Choroid plexus epithelial cell (primary cell): ENCODE measurements around the gene XRCC1.

Experiments used
- DNase-seq: peaks from one replicate; pipeline ENCODE4 v3.0.0-alpha.2; 2010; ENCODE audit warnings: low read depth
- H3K4me3 ChIP-seq: 2 replicates; pipeline ENCODE4 v1.5.1; 2011; ENCODE audit warnings: low read depth, mild to moderate bottlenecking, control low read depth, low read length, moderate library complexity
- CTCF ChIP-seq: conservative IDR thresholded peaks from 2 replicates; pipeline ENCODE4 v1.5.1; 2011; ENCODE audit warnings: low read depth, mild to moderate bottlenecking, control low read depth, inconsistent platforms, low read length, moderate library complexity

XRCC1 gene

DNA sequence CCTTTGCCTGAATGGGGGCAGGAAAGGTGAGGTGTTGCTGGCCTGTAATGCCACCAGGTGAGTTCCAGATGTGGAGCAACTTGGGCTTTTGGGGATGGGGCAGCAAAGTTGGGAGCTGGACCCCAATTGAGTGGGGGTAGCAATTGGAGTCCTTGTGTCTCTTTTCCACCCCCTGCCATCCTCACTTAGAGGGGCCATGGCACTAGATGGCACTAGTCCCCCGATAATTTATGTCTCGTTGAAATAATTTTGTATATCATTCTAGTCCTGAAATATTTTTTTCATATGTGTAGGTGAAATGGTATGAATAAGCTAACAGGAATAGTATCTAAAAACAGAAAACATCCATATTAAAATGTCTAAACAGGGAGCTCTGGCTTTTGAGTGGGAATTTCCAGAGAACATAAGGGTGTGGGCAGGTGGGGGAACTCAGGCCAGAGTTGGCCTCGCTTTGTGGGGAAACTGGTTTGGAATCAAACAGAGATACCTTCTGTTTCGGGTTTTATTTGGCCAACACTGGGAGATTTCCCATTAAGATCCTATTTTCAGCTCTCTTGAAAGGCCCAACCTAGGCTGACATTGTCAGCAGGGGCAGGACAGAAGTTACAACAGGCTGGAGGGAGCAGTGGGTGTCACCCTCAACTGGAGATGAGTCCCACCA, 24.4 kb upstream of the XRCC1 start:
- no peak for TF ChIP-seq CTCF
- H3K4me3 ChIP-seq = no peak overlapping the region
- DNase-seq = no peak

DNA sequence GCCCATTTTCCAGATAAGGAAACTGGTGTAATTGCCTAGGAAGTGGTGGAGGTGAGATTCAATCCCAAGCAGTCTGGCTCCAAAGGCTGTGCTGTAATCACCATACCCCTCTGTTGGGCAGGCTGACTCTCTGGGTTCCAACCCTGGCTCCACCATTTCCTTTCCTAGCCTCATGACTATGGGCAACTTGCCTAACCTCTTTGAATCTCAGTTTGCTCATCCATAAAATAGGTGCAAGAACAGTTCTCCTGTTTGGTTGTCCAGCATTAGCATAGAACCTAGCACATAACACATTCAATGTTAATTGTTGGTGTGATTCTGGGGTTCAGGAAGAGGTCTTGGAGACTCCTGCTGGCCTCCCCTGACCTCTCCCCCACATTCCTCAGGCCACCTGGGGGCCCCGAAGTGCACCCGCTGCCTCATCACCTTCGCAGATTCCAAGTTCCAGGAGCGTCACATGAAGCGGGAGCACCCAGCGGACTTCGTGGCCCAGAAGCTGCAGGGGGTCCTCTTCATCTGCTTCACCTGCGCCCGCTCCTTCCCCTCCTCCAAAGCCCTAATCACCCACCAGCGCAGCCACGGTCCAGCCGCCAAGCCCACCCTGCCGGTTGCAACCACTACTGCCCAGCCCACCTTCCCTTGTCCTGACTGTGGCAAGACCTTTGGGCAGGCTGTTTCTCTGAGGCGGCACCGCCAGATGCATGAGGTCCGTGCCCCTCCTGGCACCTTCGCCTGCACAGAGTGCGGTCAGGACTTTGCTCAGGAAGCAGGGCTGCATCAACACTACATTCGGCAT, 23.3 kb upstream of the XRCC1 start:
- no peak for TF ChIP-seq CTCF
- no peak for DNase-seq
- H3K4me3 ChIP-seq = no peak overlapping the region

- TF ChIP-seq CTCF = no peak
- no peak for DNase-seq
- no peak overlapping the region for H3K4me3 ChIP-seq
These were observed 22.5 kb upstream of the XRCC1 start for GRCh38 chr19:43597876-43598275.

- peak overlapping the region; percentile 76 for H3K4me3 ChIP-seq
- TF ChIP-seq CTCF = no peak
- peak; percentile 13 for DNase-seq
These were observed 21.6 kb upstream of the XRCC1 start for GRCh38 chr19:43596842-43597461.

DNA sequence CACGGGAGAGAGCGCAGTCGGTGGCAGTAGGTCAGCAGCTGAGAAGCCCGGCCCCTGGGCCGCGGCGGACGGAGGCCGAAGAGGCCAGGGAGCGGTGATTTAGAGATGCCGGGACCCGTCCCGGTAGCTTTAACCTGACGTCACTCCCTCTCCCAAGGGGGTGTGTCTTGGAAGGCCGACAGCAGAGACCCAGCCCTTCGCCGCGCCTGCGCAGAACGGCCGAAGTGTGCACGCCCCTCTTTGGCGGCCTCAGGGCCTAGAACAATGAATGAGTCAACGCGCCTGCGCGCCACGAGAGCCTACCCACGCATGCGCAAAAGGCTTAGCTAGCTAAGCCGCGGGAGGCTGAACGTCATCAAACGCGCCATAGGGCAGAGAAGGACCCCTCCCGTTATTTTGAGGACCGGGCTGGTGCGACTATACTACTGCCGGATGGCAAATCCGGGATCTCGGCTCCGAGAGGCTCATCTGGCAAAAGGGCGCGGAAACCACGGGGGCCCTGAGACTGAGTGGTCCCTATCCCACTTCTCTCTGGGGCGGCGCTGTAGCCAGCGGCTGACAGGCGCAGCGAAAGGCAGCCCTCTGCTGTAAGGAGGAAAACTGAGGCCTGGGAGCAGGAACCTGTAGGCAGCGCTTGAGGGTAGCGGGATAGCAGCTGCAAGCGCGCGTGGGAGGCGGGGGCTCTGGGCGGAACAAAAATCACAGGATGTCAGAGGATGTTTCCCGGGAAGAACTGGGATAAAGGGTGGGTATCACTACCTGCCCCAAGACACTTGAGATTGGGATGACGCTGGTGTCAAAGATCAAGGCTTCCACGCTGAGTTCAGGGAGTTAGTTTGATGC, 20.9 kb upstream of the XRCC1 start, which contains the start of the genes IRGQ and ZNF576:
Gene IRGQ (minus strand): TSS at position 136 of the 843 bp plus-strand sequence. CDS start 796 bp downstream, outside the sequence.
Gene ZNF576 (plus strand): TSS at position 597 of the 843 bp plus-strand sequence. CDS start 514 bp downstream, outside the sequence.
- peak within 1 kb of the TSS; percentile 85 for H3K4me3 ChIP-seq
- peak; percentile 100 for DNase-seq
- peak; percentile 23 for TF ChIP-seq CTCF

DNA sequence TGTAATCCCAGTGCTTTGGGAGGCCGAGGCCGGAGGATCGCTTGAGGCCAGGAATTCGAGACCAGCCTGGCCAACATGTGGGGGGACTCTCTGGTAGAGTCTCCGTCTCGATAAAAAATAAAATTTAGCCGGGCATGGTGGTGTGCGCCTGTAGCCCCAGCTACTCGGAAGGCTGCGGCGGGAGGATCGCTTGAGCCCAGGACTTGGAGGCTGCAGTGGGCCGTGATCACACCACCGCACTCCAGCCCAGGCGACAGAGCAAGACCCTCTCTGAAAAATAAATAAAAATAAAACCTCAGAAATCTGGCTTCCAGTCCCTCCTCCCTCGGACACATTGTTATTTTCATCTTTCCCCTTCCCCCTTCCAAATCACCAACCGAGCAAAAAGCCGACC, 20.3 kb upstream of the XRCC1 start:
- DNase-seq = no peak
- peak overlapping the region; percentile 85 for H3K4me3 ChIP-seq
- TF ChIP-seq CTCF = no peak
